ENCODE data around the gene SDK2.

GRCh38 chr17:73643001-73643851 is 1.0 kb downstream of the SDK2 start:
- no peak for TF ChIP-seq ZNF274 (IDR thresholded peaks at IDR 0.05; ENCODE audit: low read length)
- no peak for TF ChIP-seq ZNF274 (tag by site-specific recombination; IDR thresholded peaks at IDR 0.05; ENCODE audit: borderline replicate concordance)
- TF ChIP-seq, protein P1, sequence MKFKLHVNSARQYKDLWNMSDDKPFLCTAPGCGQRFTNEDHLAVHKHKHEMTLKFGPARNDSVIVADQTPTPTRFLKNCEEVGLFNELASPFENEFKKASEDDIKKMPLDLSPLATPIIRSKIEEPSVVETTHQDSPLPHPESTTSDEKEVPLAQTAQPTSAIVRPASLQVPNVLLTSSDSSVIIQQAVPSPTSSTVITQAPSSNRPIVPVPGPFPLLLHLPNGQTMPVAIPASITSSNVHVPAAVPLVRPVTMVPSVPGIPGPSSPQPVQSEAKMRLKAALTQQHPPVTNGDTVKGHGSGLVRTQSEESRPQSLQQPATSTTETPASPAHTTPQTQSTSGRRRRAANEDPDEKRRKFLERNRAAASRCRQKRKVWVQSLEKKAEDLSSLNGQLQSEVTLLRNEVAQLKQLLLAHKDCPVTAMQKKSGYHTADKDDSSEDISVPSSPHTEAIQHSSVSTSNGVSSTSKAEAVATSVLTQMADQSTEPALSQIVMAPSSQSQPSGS (tag by site-specific recombination; IDR thresholded peaks at IDR 0.05; ENCODE audit: low read depth): no peak
- no peak for TF ChIP-seq ZNF701 (tag by site-specific recombination; IDR thresholded peaks at IDR 0.05)
- peak; percentile 97 for TF ChIP-seq ZBTB17 (tag by site-specific recombination; IDR thresholded peaks at IDR 0.05)
- TF ChIP-seq CTCF (tag by site-specific recombination; IDR thresholded peaks at IDR 0.05): peak; percentile 69; the same call in 1 of the 2 replicates
- no peak for TF ChIP-seq ZNF514 (tag by site-specific recombination; IDR thresholded peaks at IDR 0.05)
- no peak for TF ChIP-seq ZNF580 (tag by site-specific recombination; IDR thresholded peaks at IDR 0.05)
- TF ChIP-seq ZNF530 (tag by site-specific recombination; IDR thresholded peaks at IDR 0.05; ENCODE audit: low read depth): no peak
- no peak for TF ChIP-seq ZNF549 (tag by site-specific recombination; IDR thresholded peaks at IDR 0.05)
- TF ChIP-seq ZNF366 (tag by site-specific recombination; conservative IDR thresholded peaks at IDR 0.05): no peak
- peak; percentile 59; the same call in 1 of the 2 replicates for TF ChIP-seq YY1 (tag by site-specific recombination; IDR thresholded peaks at IDR 0.05)
- TF ChIP-seq ZNF37A (tag by site-specific recombination; IDR thresholded peaks at IDR 0.05): no peak
- TF ChIP-seq MEIS1 (CRISPR knock-in tag; IDR thresholded peaks at IDR 0.05; ENCODE audit: borderline replicate concordance): no peak
